ENCODE data around the gene PHLDA1.

The PHLDA1 gene

GRCh38 chr12:76038176-76038575 is 6.6 kb upstream of the PHLDA1 start:
- DNase-seq (ENCODE audit: low read depth in 4 of 4, low spot score in 1 of 4): no peak

- no peak for DNase-seq (ENCODE audit: low read depth in 4 of 4, low spot score in 1 of 4)
These were observed 5.8 kb upstream of the PHLDA1 start for GRCh38 chr12:76037130-76038103.

- no peak for DNase-seq (ENCODE audit: low read depth in 4 of 4, low spot score in 1 of 4)
These were observed 3.5 kb upstream of the PHLDA1 start for GRCh38 chr12:76035045-76035444.

- no peak for DNase-seq (ENCODE audit: low read depth in 4 of 4, low spot score in 1 of 4)
These were observed 1.8 kb upstream of the PHLDA1 start for GRCh38 chr12:76033081-76034011.

GRCh38 chr12:76032043-76032981 is 736 bp upstream of the PHLDA1 start:
- no peak for DNase-seq (ENCODE audit: low read depth in 4 of 4, low spot score in 1 of 4)

GRCh38 chr12:76031081-76031413 is 529 bp downstream of the PHLDA1 start:
- DNase-seq (ENCODE audit: low read depth in 4 of 4, low spot score in 1 of 4): no peak

GRCh38 chr12:76030341-76031080 is 1.1 kb downstream of the PHLDA1 start:
- peak in 3 of 4 experiments; percentile 26 to 45 (median 37) for DNase-seq (ENCODE audit: low read depth in 4 of 4, low spot score in 1 of 4)

- DNase-seq (ENCODE audit: low read depth in 4 of 4, low spot score in 1 of 4): no peak
These were observed 1.6 kb downstream of the PHLDA1 start for GRCh38 chr12:76029982-76030340.

GRCh38 chr12:76028571-76029277 is 2.9 kb downstream of the PHLDA1 start:
- no peak for DNase-seq (ENCODE audit: low read depth in 4 of 4, low spot score in 1 of 4)

- no peak for DNase-seq (ENCODE audit: low read depth in 4 of 4, low spot score in 1 of 4)
These were observed 4.9 kb downstream of the PHLDA1 start for GRCh38 chr12:76026643-76027063.

- no peak for DNase-seq (ENCODE audit: low read depth in 4 of 4, low spot score in 1 of 4)
These were observed 5.7 kb downstream of the PHLDA1 start for GRCh38 chr12:76025601-76026575.

GRCh38 chr12:76024942-76025600 is 6.5 kb downstream of the PHLDA1 start:
- no peak for DNase-seq (ENCODE audit: low read depth in 4 of 4, low spot score in 1 of 4)

- no peak for DNase-seq (ENCODE audit: low read depth in 4 of 4, low spot score in 1 of 4)
These were observed 7.3 kb downstream of the PHLDA1 start for GRCh38 chr12:76024102-76024781.

GRCh38 chr12:76023069-76023690 is 8.4 kb downstream of the PHLDA1 start:
- no peak for DNase-seq (ENCODE audit: low read depth in 4 of 4, low spot score in 1 of 4)

GRCh38 chr12:76022506-76022905 is 9.1 kb downstream of the PHLDA1 start:
- DNase-seq (ENCODE audit: low read depth in 4 of 4, low spot score in 1 of 4): no peak
